Measurements from ENCODE around the gene STARD5. TPM values are rescaled to one million over a fixed set of nuclear protein-coding genes. Genes with fewer than 3 reads are reported as not detected.

The STARD5 gene
- total and polyA plus RNA-seq, 9 of the 15 experiments (the other 6 are each of a cell fraction or from before 2014, with no cell fraction given) = 1.7 to 5.7 (median 2.2) TPM

GRCh38 chr15:81265256-81265943, 58.5 kb downstream of the STARD5 start:
- Histone ChIP-seq H3K4me2 (ENCODE audit: insufficient read depth, low read length) (peak overlapping the region; percentile 77), H2AFZ (ENCODE audit: low read depth, low read length) (peak overlapping the region; percentile 98), H3K4me1 (replicated peaks in 1 of 2; ENCODE audit: control insufficient read depth in 2 of 2, insufficient read depth in 2 of 2, low read length in 2 of 2) (peaks cover 3 to 13% of the 10 kb centered on the region in 2 experiments; a peak in 3 of 5 replicates), H3K9me3 (replicated peaks; ENCODE audit: control insufficient read depth, insufficient read depth, low read depth, low read length) (no peaks in the 10 kb centered on the region), H3K79me2 (ENCODE audit: control insufficient read depth, insufficient read depth, low read length) (no peaks in the 10 kb centered on the region), H3K27ac (ENCODE audit: extremely low read depth, low read depth, low read length) (no peak overlapping the region), H4K20me1 (replicated peaks; ENCODE audit: control insufficient read depth, insufficient read depth, low read length) (no peaks in the 10 kb centered on the region), H3K9ac (ENCODE audit: insufficient read depth in 1 of 2, low read depth in 2 of 2, low read length in 2 of 2) (peak overlapping the region; percentile 30 to 59; a peak in 2 of 4 replicates), H3K4me3 (no peak overlapping the region), H3K27me3 (ENCODE audit: control insufficient read depth in 2 of 2, insufficient read depth in 2 of 2, low read length in 2 of 2) (no peaks in the 10 kb centered on the region), H3K9me1 (ENCODE audit: control insufficient read depth, insufficient read depth, low read length) (no peaks in the 10 kb centered on the region), H3K36me3 (ENCODE audit: control insufficient read depth, insufficient read depth, low read length) (peaks cover 3% of the 10 kb centered on the region; the same call in 2 of the 3 replicates)
- BruUV-seq (replicated peaks) = no TSS peak
- ChIA-PET CTCF (ENCODE audit: low intra/inter-chr PET ratio) (interaction anchor here (0.6 to 4.5 kb wide), 11 partner anchors 9 to 810 kb away, joined by 3 to 115 read pairs (median 5); no protein-coding TSS in a partner anchor), POLR2A (interaction anchor here (0.6 to 2.8 kb wide), 10 partner anchors 33 to 288 kb away, joined by 3 to 15 read pairs (median 4); no protein-coding TSS in a partner anchor)
- in situ Hi-C loops (cut with MboI) (loop anchor here (5.0 to 10.0 kb wide), 4 partner anchors 103 to 811 kb away; no protein-coding TSS in a partner anchor), intact Hi-C loops (cut with micrococcal nuclease) (loop anchor here (5.0 kb wide), 1 partner anchor 808 kb away; no protein-coding TSS in a partner anchor)
- DNase-seq (ENCODE audit: extremely low read depth in 1 of 4, low spot score in 3 of 4) = no peak
- 28% methylated on average over 12 of the region's 12 CpGs for WGBS (ENCODE audit: insufficient coverage, low coverage, missing lambda C conversion rate)
- ATAC-seq = peak; percentile 56
- no peak for FAIRE-seq
- TF ChIP-seq ZNF695 (CRISPR knock-in tag; IDR thresholded peaks at IDR 0.05) (no peak), ZBTB40 (IDR thresholded peaks at IDR 0.05) (0 out of 2 replicates have a peak, but pooled peaks have one; percentile 5), ZBTB40 (CRISPR knock-in tag; IDR thresholded peaks at IDR 0.05) (no peak), ELF2 (CRISPR knock-in tag; IDR thresholded peaks at IDR 0.05) (0 out of 2 replicates have a peak, but pooled peaks have one; percentile 13), CSDE1 (IDR thresholded peaks at IDR 0.05) (no peak), MCM2 (IDR thresholded peaks at IDR 0.05; ENCODE audit: low read depth) (no peak), ZBTB7A (IDR thresholded peaks at IDR 0.05; ENCODE audit: borderline replicate concordance, control insufficient read depth, low read depth, low read length) (0 out of 2 replicates have a peak, but pooled peaks have one; percentile 25)
